ENCODE results near the gene EIF5A. TPM values are rescaled to one million over a fixed set of nuclear protein-coding genes. Genes with fewer than 3 reads are reported as not detected.

The EIF5A gene
- total RNA-seq, 1 experiment from 2014 or later, result 345 TPM

DNA sequence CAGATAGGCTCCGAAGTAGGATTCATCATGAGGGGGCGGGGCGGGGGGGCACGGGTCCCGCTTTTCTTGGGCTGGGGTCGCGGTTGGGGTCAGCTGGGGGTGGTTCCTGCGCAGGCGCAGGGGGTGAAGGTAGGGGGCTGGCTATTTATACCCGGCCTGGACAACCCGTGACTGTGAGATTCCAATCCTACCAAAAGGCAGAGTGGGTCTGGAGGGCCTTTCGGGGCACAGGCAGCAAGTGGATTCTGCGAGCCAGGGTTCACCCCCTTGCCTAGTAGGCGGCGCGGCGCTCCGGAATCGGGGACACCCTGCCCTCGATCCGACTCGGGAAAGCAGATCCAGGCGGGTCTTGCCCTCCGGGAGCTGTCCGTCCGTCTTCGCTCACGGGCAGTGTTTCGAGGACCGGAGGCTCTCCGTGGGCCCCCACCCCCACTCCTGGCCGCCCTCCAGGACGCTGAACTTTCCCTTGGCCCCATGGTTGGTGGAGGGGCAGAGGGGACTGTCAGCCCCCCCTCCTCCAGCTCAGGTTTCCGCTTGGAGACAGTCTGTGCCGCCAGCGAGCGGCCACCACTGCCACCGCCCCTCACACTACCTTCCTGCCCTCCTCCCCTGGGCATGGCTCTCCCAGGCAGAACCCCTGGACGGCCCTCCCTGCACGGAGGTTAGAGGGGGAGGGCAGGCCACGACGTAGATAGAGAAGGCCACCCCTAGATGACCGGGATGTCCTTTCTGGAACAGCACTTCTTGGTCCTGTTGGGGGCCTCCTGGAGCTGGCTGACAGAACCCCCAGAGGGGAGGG lies 25.3 kb upstream of the EIF5A start:
- BruUV-seq (replicated peaks), result TSS peak; percentile 35

DNA sequence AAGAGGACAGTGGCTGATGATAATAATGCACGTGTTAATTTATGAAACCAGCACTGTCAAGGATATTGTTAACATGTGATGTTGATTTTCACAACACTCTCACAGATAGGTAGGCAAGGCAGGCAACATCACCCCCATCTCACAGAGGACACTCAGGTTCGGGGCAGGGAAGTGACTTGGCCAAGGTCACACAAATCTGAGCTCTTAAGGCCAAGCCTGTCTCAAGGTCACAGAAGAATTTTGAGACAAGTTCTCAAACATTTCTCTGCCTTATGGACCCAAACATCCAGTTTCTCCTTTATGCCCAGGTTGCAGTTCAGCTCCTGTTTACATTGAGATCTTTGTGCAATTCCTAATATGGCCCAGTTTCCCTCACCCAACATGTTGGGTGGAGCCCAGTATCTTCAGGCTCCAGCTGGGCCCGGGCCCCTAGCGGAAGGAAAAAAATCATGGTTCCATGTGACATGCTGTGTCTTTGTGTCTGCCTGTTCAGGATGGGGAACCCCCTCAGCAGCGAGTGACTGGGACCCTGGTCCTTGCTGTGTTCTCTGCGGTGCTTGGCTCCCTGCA lies 24.6 kb upstream of the EIF5A start:
- Mint-ChIP-seq H3K9me3 (ENCODE audit: unreplicated experiment) (no peaks in the 10 kb centered on the region), H3K27ac (ENCODE audit: unreplicated experiment) (no peak overlapping the region), H3K4me3 (ENCODE audit: unreplicated experiment) (no peak overlapping the region), H3K27me3 (ENCODE audit: insufficient read depth, unreplicated experiment) (no peaks in the 10 kb centered on the region), H3K4me1 (ENCODE audit: low read depth, unreplicated experiment) (peaks cover 8% of the 10 kb centered on the region), H3K36me3 (ENCODE audit: insufficient read depth, unreplicated experiment) (peaks cover 5% of the 10 kb centered on the region)
- intact Hi-C loops (cut with micrococcal nuclease; ENCODE audit: unreplicated experiment), result no loop called here
- Histone ChIP-seq H3K4me1 (peaks cover 3% of the 10 kb centered on the region; the same call in 1 of the 2 replicates), H3K36me3 (ENCODE audit: control insufficient read depth, insufficient read depth, low read length) (no peaks in the 10 kb centered on the region), H3K9me3 (no peaks in the 10 kb centered on the region), H3K27me3 (replicated peaks; ENCODE audit: control insufficient read depth, insufficient read depth, low read length) (no peaks in the 10 kb centered on the region), H3K4me3 (ENCODE audit: low read depth, low read length) (no peak overlapping the region)
- BruUV-seq (replicated peaks), result no TSS peak
- ChIA-PET POLR2A (interaction anchor here (0.6 kb wide), 1 partner anchor 31 kb away, joined by 3 read pairs; no protein-coding TSS in a partner anchor), CTCF (interaction anchor here (1.1 kb wide), 1 partner anchor 14 kb away, joined by 3 read pairs; no protein-coding TSS in a partner anchor)
- TF ChIP-seq, protein P1, sequence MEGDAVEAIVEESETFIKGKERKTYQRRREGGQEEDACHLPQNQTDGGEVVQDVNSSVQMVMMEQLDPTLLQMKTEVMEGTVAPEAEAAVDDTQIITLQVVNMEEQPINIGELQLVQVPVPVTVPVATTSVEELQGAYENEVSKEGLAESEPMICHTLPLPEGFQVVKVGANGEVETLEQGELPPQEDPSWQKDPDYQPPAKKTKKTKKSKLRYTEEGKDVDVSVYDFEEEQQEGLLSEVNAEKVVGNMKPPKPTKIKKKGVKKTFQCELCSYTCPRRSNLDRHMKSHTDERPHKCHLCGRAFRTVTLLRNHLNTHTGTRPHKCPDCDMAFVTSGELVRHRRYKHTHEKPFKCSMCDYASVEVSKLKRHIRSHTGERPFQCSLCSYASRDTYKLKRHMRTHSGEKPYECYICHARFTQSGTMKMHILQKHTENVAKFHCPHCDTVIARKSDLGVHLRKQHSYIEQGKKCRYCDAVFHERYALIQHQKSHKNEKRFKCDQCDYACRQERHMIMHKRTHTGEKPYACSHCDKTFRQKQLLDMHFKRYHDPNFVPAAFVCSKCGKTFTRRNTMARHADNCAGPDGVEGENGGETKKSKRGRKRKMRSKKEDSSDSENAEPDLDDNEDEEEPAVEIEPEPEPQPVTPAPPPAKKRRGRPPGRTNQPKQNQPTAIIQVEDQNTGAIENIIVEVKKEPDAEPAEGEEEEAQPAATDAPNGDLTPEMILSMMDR (IDR thresholded peaks at IDR 0.05; ENCODE audit: insufficient read depth in 1 of 2, low read depth in 1 of 2, low read length in 1 of 2, severe bottlenecking in 1 of 2, unreplicated experiment in 1 of 2), result no peak
- DNase-seq, result no peak

More for the DNA sequence above, 25.3 kb upstream of the EIF5A start:
- peak overlapping the region; percentile 54 for H3K4me3 ChIP-seq (ENCODE audit: low read depth, low read length)
- no peaks in the 10 kb centered on the region for H3K27me3 ChIP-seq (replicated peaks; ENCODE audit: control insufficient read depth, insufficient read depth, low read length)
- ChIA-PET POLR2A (interaction anchor here (1.5 kb wide), 1 partner anchor 122 kb away, joined by 3 read pairs; the partner anchor contains the start of gene TMEM256), CTCF (interaction anchor here (0.8 to 1.4 kb wide), 2 partner anchors 12 to 21 kb away, joined by 4 to 6 read pairs; no protein-coding TSS in a partner anchor)
- Mint-ChIP-seq H3K27ac (ENCODE audit: unreplicated experiment) (peak overlapping the region; percentile 85), H3K27me3 (ENCODE audit: insufficient read depth, unreplicated experiment) (no peaks in the 10 kb centered on the region), H3K36me3 (ENCODE audit: insufficient read depth, unreplicated experiment) (peaks cover 5% of the 10 kb centered on the region), H3K4me1 (ENCODE audit: low read depth, unreplicated experiment) (peaks cover 8% of the 10 kb centered on the region), H3K4me3 (ENCODE audit: unreplicated experiment) (peak overlapping the region; percentile 85), H3K9me3 (ENCODE audit: unreplicated experiment) (no peaks in the 10 kb centered on the region)
- TF ChIP-seq, protein P1 (IDR thresholded peaks at IDR 0.05; ENCODE audit: insufficient read depth in 1 of 2, low read depth in 1 of 2, low read length in 1 of 2, severe bottlenecking in 1 of 2, unreplicated experiment in 1 of 2), result no peak
- peaks cover 3% of the 10 kb centered on the region; the same call in 1 of the 2 replicates for H3K4me1 ChIP-seq
- DNase-seq, result no peak
- intact Hi-C loops (cut with micrococcal nuclease; ENCODE audit: unreplicated experiment), result loop anchor here (1.0 kb wide), 1 partner anchor 12 kb away; the partner anchor contains the start of gene YBX2
- H3K36me3 ChIP-seq (ENCODE audit: control insufficient read depth, insufficient read depth, low read length), result no peaks in the 10 kb centered on the region
- H3K9me3 ChIP-seq, result no peaks in the 10 kb centered on the region

DNA sequence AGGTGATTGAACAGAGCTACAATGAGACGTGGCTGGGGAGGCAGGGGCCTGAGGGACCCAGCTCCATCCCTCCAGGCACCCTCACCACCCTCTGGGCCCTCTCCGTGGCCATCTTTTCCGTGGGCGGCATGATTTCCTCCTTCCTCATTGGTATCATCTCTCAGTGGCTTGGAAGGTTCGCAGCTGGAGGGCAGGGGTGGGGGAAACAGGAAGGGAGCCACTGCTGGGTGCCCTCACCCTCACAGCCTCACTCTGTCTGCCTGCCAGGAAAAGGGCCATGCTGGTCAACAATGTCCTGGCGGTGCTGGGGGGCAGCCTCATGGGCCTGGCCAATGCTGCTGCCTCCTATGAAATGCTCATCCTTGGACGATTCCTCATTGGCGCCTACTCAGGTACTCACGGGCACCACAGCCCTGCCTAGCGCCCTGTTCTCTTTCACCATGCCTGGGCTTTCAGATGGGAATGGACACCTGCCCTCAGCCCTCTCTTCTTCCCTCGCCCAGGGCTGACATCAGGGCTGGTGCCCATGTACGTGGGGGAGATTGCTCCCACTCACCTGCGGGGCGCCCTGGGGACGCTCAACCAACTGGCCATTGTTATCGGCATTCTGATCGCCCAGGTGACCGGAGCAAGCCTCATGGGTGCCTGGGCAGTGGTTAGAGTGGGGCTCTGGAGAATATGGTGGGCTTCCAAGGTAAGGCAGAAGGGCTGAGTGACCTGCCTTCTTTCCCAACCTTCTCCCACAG lies 23.8 kb upstream of the EIF5A start:
- H3K4me3 Mint-ChIP-seq (ENCODE audit: unreplicated experiment), result no peak overlapping the region
- intact Hi-C loops (cut with micrococcal nuclease; ENCODE audit: unreplicated experiment), result no loop called here
- H3K4me1 ChIP-seq, result peaks cover 3% of the 10 kb centered on the region; the same call in 1 of the 2 replicates
- H3K36me3 ChIP-seq (ENCODE audit: control insufficient read depth, insufficient read depth, low read length), result no peaks in the 10 kb centered on the region
- no peak for DNase-seq
- no peaks in the 10 kb centered on the region for H3K27me3 Mint-ChIP-seq (ENCODE audit: insufficient read depth, unreplicated experiment)
- peaks cover 5% of the 10 kb centered on the region for H3K36me3 Mint-ChIP-seq (ENCODE audit: insufficient read depth, unreplicated experiment)
- H3K27ac Mint-ChIP-seq (ENCODE audit: unreplicated experiment), result no peak overlapping the region
- no peaks in the 10 kb centered on the region for H3K27me3 ChIP-seq (replicated peaks; ENCODE audit: control insufficient read depth, insufficient read depth, low read length)
- H3K9me3 Mint-ChIP-seq (ENCODE audit: unreplicated experiment), result no peaks in the 10 kb centered on the region
- TF ChIP-seq, protein P1 (IDR thresholded peaks at IDR 0.05; ENCODE audit: insufficient read depth in 1 of 2, low read depth in 1 of 2, low read length in 1 of 2, severe bottlenecking in 1 of 2, unreplicated experiment in 1 of 2), result no peak
- ChIA-PET CTCF (interaction anchor here (1.1 kb wide), 1 partner anchor 13 kb away, joined by 3 read pairs; no protein-coding TSS in a partner anchor), POLR2A (interaction anchor here (0.6 kb wide), 1 partner anchor 30 kb away, joined by 3 read pairs; no protein-coding TSS in a partner anchor)
- BruUV-seq (replicated peaks), result no TSS peak
- no peaks in the 10 kb centered on the region for H3K9me3 ChIP-seq
- peaks cover 8% of the 10 kb centered on the region for H3K4me1 Mint-ChIP-seq (ENCODE audit: low read depth, unreplicated experiment)
- no peak overlapping the region for H3K4me3 ChIP-seq (ENCODE audit: low read depth, low read length)

Measured in Caco-2 (cell line).